ENCODE measurements around the gene NPC1L1.
"Not testable (repeated sequence)": the region's sequence is repeated elsewhere in the genome, so short reads cannot be mapped to it uniquely, and the experiment has no call there.

The NPC1L1 gene

DNA sequence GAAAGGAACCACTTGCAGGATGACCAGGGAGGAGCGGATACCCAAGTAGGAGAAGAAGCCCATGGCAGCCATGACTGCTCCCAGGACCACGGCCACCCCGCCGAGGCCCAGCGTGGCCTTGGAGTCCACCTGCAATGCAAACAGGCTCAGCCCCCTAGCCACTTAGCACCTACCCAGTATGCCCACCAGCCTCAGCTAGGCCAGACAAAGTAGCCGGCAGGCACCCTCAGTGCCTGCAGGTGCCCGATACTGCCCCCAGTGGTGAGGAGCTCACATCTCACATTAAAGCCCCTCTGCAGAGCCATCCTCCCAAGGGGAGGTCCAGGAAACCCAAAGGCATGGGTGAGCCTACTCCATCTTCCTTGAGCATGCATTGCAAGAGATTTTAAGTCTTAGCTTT is 6.6 kb downstream of the NPC1L1 start:
- DNase-seq = peak; percentile 47

DNA sequence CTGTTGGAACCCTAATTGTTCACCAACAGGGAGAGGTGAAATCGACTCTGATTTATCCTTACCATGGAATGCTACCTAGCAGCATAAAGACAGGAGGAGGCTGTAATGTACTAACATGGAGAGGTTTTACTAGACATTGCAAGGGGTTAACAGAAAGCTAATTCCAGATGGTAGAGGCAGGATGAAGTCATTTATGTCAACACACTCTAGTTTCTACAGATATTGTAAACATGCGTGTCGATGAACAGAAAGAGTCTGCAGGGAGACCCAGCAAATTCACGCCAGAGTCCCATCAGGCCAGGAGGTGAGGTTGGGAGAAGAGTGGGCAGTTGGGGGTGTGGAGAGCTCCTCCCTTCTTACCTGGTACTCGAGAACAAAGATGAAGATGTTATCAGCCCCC is 7.0 kb downstream of the NPC1L1 start:
- no peak for DNase-seq

DNA sequence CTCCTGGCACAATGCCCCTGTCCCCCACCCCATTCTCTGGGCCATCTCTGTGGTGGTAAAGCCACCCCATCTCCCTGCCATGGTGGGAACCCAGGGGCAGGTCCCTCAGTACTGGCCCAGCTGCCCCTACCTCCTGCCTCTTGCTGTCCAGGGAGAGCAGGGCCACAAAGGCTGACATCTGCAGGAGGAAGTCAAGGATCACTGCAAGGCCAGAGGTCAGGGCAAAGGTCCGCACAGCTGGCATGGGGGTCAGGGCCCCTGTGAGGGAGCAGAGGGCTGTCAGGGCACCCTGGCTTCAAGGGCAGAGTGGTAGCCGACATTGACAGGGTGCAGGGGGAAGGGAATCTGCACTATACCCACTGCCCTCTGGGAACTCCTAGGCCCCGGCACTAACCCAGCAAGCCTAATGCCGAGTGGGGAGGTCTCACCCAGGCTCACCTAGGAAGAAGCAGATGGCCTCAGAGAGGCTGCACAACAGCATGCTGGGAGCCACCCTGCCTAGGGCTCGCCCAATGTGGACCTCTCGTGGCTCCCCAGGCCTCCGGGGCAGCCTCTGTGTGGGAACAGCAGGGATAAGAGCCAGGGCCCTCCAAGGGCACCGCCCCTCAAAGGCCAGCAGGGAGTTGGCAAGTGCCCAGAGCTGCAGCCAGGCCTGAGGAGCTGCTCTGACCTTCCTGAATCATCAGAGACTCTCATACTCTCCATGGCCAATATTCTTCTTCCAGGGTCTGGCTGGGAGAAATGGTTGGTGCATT is 7.7 kb downstream of the NPC1L1 start:
- DNase-seq = no peak

DNA sequence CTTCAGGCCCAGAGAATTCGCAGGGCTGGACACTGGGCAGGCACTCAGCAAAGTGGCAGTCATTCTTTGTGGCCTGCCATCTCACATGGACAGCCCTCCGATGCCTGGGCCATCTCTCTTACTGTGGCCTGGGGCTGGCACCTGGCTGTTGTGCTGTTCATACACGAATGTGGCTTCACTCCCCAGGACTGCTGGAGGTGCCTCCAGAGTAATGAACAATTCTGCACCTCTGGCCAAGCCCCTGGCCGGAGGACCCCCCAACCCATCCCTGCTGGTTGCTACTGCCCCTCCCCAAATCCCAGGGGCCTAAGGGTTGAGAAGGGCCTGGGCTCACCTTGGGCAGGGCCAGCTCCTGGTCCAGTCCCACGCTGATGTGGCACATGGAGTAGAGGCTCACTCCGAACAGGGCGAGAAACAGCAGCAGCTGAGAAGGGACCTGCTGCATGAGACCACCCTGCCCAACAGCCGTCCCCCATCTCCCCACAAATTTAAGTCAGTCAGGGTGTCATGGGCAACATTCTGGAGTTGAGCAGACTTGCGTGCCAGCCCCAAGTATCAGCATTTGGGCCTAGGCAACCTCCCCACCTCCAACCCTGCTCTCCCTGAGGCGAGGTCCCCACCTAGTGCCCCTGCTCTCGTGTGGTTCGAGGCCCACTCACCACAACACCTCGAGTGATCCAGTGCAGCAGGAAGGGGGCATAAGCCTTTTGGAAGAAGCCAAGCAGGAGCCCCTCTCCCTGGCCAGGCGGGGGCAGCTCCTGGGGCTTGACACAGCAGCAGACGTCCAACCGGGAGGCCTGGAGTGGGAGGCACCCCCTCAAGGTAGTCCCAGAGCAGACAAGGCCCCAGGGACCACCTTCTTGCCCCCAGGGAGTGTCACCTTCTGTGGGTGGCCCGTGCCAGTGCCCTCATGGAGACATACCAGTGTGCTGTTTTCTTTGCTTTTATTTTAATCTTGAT is 9.4 kb downstream of the NPC1L1 start:
- no peak for DNase-seq

DNA sequence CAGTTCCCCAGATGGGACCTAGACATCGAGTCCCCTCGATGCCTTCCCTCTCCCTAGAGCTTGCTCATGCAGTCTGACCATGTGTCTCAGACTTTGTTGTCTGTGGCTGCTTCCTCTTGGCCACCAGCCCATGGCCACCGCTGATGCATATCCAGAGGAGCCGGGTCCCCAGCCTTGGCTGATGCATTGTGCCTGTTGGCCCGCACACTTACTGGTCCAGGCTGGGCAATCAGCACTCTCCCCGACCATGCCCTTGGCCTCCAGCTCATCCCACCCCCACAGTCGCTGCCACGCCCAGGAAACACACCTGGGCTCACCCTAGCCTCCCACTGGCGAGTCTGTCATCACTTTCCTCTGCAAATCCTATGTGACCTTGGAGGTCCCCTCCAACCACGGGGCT is 10.1 kb downstream of the NPC1L1 start:
- DNase-seq = no peak

DNA sequence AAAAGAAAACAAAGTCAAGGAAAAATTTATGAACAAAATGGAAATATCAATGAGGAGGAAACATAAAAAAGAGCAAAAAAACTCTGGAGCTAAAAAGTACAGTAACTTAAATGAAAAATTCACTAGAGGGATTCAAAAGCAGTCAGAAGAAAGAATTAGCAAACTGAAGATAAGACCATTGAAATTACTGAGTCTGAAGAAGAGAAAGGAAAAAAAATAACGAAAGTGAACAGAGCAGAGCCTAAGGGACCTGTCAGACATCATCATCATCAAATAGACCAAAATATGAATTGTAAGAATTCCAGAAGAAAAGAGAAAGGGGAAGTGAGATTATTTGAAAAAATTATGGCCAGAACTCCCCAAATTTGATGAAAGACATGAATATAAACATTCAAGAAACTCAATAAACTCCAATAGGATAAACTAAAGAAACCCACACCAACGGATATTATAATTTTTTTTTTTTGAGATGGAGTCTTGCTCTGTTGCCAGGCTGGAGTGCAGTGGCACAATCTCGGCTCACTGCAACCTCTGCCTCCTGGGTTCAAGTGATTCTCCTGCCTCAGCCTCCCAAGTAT is 16.2 kb downstream of the NPC1L1 start:
- no peak for DNase-seq

DNA sequence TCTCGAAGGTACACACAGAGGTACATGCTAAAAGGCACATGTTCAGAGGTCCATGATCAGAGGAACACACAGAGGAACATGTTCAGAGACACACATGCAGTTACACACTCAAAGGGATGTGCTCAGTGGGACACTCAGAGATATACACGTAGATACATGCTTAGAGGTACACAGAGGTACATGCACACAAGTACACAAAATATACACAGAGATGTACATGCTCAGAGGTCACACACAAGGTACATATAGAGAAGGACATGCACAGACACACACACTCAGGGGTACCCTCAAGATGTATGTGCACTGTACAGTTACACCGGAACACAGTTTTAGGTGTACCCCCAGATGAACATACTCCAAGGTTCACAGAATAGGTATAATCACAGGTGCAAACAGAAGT is 18.8 kb downstream of the NPC1L1 start:
- no peak for DNase-seq

DNA sequence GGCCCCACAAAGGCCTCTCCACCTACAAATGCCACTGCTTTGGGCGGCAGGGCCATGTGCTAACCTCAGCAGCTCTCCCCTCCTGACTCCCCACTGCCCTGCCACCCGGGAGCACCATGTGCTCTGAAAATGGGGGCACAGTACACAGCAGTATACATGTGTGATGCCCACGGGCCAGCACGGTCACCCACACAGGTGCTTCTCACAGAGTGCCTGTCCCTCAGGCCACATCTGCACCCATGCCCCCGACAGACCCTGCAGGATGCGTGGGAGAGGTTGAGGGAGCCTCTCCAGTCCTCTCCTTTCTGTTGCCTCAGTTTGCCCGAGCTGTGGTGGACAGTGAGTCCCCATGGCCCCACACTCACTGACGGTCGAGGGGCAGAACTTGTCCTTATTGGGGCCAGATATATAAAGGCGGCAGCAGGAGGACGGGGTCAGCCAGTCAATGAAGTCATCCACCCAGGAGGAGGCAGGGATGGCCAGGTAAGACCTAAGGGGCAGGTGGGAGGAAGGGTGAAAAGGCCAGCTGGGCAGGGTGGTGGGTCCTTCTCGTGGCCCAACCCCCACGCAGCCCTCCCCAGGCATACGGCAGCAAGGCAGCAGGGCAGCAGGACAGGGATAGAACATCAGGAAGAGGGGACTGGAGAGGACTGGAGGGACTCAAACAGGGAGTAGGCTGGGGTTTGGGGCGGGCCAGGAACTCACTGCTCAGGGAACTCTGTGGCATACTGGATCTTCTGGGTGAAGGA is 19.6 kb downstream of the NPC1L1 start:
- no peak for DNase-seq

DNA sequence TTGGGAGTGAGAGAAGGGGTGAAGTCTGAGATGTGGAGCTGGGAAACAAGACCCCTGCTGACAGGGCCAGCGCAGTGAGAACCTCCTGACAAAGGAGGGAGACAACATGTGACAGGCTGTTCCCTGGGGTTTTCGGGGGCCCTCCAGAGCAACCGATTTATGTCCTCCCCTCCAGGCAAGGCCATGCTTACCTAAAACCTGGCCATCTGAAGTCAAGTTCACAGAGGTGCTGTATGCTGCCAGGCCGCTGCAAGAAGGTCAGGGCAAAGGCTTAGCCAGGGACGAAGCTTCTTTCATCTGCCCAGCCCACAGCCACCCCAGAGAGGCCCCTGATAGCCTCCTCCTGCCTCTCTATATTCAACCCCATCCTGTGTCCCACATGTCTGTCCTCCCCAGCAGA is 20.6 kb downstream of the NPC1L1 start:
- DNase-seq = no peak

DNA sequence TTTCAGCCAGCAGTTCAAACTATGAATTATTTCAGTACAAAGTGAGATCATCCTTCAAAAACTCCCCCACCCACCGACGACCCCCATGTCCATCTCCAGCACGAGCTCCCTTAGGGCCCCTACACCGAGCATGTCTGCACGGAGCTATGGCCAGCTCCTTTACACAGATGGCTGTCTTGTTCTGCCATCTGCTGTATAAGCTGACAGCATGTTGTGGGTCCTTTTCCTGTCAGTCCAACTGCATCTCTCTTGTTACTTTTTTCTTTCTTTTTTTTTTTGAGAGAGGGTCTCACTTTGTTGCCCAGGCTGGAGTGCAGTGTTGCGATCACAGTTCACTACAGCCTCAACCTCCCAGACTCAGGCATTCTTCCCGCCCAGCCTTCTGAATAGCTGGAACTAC is 21.6 kb downstream of the NPC1L1 start:
- no peak for DNase-seq

DNA sequence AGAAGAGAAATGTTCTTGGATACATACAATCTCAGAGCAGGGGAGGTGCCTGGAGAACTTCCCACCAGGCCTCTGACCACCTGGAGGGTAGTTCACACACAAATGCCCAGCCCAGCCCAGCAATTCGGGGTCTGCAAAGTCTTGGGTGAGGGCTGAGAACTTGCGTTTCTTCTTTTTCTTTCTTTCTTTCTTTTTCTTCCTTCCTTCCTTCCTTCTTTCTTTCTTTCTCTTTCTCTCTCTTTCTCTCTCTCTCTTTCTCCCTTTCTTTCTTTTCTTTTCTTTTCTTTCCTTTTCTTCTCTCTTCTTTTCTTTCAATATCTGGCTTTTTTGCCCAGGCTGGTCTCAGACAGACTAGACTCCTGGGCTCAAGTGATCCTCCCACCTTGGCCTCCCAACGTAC is 22.4 kb downstream of the NPC1L1 start:
- DNase-seq = no peak

DNA sequence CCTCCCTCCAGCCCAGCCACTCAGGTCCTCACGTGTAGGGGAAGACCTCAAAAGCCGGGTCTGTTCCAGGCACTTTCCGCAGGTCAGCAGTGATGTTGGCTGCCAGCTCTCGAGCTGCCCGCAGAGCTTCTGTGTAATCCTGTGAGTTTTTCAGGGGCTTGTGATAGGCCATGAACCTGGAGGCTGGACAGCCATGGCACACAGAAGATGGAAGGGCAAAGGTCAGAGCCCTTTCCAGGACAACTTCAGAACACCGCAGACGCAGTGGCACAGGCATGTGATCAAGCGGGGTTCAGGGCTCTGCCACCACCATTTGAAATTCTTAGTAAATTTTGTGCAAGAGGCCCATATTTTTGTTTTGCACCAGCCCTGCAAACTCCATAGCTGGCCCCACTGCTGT is 24.0 kb downstream of the NPC1L1 start:
- no peak for DNase-seq

DNA sequence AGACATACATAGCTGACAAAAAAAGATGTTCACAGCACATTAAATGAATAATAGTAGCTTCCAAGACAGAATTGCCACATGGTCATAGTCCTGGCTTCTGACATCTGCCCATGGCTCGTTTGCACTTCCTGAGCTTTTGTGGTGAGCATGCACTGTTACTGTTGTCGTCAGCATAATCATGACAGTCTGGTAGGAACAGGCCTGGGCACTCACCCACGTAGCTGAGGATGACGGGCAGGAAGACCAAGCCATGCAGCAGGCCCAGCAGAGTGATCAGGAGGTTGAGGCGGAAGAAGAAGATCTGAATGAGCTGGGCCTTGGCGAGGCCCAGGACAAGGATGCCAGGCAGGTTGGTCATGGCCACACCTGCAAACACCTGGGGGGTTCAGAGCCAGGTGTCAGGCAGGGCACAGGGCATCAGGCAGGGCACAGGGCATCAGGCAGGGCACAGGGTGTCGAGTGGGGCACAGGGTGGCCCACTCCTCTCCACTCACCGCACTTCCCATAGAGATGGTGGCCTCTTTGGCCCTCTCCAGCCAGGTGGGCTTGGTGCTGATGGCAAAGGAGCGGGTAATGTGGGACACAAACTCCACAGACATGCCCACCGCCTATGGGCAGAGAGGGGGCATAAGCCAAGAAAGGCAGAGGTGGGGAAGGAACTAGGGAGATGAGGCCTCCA is 25.4 kb downstream of the NPC1L1 start:
- DNase-seq = no peak

DNA sequence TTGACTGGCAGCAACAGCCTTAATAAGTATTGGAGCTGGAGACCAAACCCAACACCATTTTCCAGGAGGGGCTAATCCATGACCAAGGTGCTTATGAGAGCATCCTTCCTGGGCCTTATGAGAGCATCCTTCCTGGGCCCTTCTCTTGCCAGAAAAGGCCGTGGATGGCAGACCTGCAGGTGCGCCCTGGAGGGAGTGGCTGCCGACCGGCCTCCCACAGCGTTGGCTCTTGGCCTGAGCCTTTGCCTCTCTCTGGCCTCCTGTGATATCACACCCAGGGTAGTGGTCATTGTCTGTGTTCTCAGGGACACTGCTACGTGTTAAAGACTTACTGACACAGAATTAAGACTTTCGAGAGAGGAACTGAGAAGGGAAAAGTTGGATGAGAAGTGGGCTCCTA is 28.4 kb downstream of the NPC1L1 start:
- DNase-seq = no peak

DNA sequence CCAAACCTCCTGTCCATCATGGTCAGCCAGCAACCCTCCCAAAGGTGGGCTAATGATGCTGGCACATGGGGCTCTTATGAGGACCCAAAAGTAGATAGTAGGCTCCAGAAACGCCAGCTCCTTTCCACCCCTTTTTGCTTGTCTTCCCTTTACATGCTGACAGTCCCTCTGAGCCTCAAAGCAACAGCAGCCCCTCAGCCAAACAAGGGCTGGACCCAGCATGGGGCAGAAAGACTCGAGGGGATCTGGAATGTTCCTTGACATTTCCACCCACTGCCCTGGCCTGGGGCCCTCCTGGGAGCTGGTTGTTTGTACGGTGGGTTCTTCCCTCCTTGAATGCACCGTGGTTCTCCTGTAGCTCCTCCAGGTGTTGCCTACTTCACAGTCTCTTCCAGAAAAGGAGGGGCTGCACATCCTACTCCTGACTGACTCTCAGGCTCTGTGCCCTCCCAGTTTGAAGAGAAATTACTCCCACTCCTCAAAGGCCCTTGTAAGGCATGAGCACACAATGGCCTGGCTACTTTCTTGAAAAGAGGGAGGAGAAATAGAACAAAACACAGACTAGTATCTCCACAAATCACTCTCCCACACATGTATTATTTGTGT is 29.2 kb downstream of the NPC1L1 start:
- DNase-seq = no peak

DNA sequence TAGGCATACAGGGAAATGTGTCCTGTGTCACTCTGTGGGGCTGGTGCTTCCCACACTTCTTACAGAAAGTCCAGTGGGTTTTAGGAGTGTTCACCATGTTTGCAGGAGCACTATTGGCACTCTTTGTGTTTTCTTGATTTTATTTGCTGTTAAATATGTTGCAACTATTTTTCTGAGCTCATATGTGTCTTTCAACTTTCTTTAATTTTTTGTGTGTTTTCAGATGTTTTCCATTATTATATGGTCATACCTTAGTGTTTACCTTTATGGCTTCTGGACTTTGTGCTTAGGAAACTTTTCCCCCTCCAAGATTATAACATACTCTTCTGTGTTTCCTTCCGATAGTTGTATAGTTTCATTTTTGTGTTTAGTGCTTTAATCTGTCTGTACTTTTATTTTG is 29.9 kb downstream of the NPC1L1 start:
- DNase-seq = no peak

DNA sequence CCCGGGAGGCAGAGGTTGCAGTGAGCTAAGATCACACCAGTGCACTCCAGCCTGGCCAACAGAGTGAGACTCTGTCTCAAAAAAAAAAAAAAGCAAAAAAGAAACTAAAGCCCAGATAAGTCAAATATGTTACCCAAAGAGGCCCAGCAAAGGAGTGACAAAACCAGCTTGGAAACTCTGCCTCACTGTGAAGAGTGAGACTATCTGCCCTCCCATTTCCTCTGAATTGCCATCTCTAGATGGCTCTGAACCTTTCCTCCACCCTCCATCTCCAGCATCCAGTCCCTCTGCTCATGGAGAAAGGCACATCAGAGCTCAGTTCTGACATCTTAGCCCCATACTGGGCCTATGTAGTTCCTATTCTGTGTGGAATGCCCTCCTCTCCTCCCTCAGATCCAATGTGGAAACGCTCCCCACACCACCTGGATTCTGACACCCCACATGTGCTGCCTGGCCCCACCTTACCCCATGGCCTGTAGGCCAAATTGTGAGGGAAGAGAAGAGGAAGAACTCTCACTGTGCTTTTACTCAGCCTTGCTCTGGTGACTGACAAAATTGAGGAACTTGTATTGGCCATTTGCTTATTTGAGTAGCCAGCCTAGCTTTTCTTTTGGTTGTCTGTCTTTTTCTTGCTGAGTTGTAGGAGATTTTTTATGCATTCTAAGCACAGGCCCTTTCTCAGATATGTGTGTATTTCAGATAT is 32.7 kb downstream of the NPC1L1 start:
- no peak for DNase-seq

DNA sequence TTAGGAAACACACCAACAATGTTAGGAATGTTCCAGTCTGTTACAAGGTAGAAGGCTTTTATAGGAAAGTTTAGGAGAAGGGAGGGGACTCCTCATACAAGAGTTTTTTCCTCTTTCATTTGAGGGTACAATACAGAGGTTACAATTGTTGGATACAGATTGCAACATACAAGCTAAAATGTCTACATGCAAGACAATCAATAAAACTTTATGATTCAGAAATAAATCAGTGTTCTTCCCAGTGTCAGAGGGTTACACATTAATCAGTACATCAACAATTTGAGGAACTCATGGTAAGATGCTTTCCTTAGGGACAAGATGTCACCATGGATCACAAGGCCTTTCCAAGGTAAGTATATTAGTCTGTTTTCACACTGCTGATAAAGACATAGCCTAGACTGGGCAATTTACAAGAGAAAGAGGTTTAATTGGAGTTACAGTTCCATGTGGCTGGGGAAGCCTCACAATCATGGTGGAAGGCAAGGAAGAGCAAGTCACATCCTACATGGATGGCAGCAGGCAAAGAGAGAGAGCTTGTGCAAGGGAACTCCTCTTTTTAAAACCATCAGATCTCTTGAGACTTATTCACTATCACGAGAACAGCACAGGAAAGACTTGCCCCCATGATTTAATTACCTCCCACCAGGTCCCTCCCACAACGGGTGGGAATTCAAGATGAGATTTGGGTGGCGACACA is 34.4 kb downstream of the NPC1L1 start:
- not testable (repeated sequence) for DNase-seq

DNA sequence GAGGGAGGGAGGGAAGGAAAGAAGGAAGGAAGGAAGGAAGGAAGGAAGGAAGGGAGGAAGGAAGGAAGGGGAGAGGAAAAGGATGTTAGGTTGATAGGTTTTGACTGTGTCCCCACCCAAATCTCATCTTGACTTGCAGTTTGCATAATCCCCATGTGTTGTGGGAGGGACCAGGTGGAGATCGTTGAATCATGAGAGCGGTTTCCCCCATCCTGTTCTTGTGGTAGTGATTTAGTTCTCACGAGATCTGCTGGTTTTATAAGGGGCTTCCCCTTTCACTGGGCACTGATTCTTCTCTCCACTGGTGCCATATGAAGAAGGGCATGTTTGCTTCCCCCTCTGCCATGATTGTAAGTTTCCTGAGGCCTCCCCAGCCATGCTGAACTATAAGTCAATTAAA is 35.5 kb downstream of the NPC1L1 start:
- no peak for DNase-seq

DNA sequence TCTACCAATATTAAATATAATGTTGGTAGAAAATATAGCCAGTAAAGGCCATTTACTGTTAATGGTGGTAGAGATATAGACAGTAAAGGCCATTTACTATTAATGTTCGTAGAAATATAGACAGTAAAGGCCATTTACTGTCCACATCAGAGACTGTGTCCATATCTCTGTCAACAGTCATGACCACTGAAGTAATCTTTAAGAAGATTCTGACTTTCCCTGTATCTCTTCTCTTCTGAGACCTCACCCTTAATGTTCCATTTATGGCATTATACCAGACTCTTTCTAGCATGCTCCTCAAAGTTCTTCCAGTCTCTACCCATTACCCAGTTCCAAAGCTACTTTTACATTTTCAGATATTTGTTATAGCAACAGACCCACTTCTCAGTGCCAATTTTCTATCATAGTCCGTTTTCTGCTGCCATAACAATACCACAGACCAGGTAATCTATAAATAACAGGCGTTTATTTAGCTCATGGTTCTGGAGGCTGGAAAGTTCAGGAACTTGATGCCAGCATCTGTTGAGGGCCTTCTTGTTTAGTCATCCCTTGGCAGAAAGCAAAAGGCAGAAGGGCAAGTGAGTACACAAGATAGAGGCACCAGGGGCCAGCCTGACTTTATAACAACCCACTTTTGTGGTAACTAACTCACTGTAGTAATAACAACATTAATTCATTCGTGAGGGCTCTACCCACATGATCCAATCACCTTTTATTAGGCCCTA is 42.7 kb downstream of the NPC1L1 start:
- no peak for DNase-seq
